K562 (cell line): ENCODE results near the gene CD300LD. TPM values are rescaled to one million over a fixed set of nuclear protein-coding genes. Genes with fewer than 3 reads are reported as not detected.

Source experiments
- CBFA2T3 ChIP-seq: fragments of 450-650 bp; IDR thresholded peaks from 2 replicates; pipeline ENCODE4 v1.6.1; 2017
- CC2D1A ChIP-seq: fragments of 450-650 bp; IDR thresholded peaks from 2 replicates; pipeline ENCODE4 v1.6.1; 2017; ENCODE audit warnings: mild to moderate bottlenecking
- FOXA3 ChIP-seq, 2 experiments: fragments of 450-650 bp in 1 of 2; sonication (generic) in 1 of 2; formaldehyde crosslinking; IDR thresholded peaks in 1 of 2; conservative IDR thresholded peaks in 1 of 2; 2 replicates each; pipeline versions ENCODE4 v1.4.0 to v1.8.0; 2020 to 2022; ENCODE audit warnings: mild to moderate bottlenecking in 2 of 2, missing genetic modification reagents in 1 of 2
- HMGXB4 ChIP-seq: sonication (generic); formaldehyde crosslinking; IDR thresholded peaks from 2 replicates; pipeline ENCODE4 v1.8.1; 2023; ENCODE audit warnings: mild to moderate bottlenecking, missing genetic modification reagents
- HNRNPK ChIP-seq: fragments of 200-400 bp; formaldehyde crosslinking; IDR thresholded peaks from one replicate; pipeline ENCODE4 v1.6.1; 2018; ENCODE audit warnings: mild to moderate bottlenecking, low read depth, low read length; ENCODE audit not compliant: poor library complexity, severe bottlenecking
- NFATC3 ChIP-seq: fragments of 450-650 bp; IDR thresholded peaks from 2 replicates; pipeline ENCODE4 v1.6.1; 2017; ENCODE audit warnings: mild to moderate bottlenecking
- NFIC ChIP-seq: fragments of 450-650 bp; IDR thresholded peaks from 2 replicates; pipeline ENCODE4 v1.6.1; 2017; ENCODE audit warnings: mild to moderate bottlenecking, inconsistent platforms
- PML ChIP-seq: IDR thresholded peaks from 2 replicates; pipeline ENCODE4 v1.6.1; 2012; ENCODE audit warnings: low read length, inconsistent platforms
- PTTG1 ChIP-seq: fragments of 450-650 bp; IDR thresholded peaks from 2 replicates; pipeline ENCODE4 v1.6.1; 2016; ENCODE audit warnings: low read depth, mild to moderate bottlenecking, missing genetic modification characterization, missing compliant biosample characterization
- RCOR1 ChIP-seq, 2 experiments: IDR thresholded peaks; 2 replicates each; pipeline ENCODE4 v1.6.1; 2012; ENCODE audit warnings: low read depth in 2 of 2, low read length in 2 of 2, borderline replicate concordance in 1 of 2, improper control_type of control experiment in 1 of 2
- SIN3A ChIP-seq, 2 experiments: fragments of 150-350 bp in 1 of 2; IDR thresholded peaks; 2 replicates each; pipeline ENCODE4 v1.6.1; 2011 to 2016; ENCODE audit warnings: borderline replicate concordance in 2 of 2, low read depth in 2 of 2, low read length in 2 of 2, mild to moderate bottlenecking in 2 of 2, moderate library complexity in 2 of 2; ENCODE audit not compliant: control insufficient read depth in 1 of 2
- SMARCA5 ChIP-seq: fragments of 450-650 bp; IDR thresholded peaks from 2 replicates; pipeline ENCODE4 v1.6.1; 2016
- SMC3 ChIP-seq: conservative IDR thresholded peaks from 2 replicates; pipeline ENCODE4 v1.6.1; 2011; ENCODE audit warnings: low read depth, low read length, improper control_type of control experiment; ENCODE audit not compliant: insufficient read depth
- ZKSCAN8 ChIP-seq: fragments of 200-800 bp; sonication (Bioruptor generic); IDR thresholded peaks from 2 replicates; pipeline ENCODE4 v1.6.1; 2016; ENCODE audit warnings: missing genetic modification characterization, missing compliant biosample characterization
- ZNF507 ChIP-seq: conservative IDR thresholded peaks from 2 replicates; pipeline ENCODE4 v1.6.1; 2017; ENCODE audit warnings: missing genetic modification characterization, missing compliant biosample characterization
- ZNF586 ChIP-seq: fragments of 450-650 bp; formaldehyde crosslinking; conservative IDR thresholded peaks from 2 replicates; pipeline ENCODE4 v1.4.0; 2020; ENCODE audit warnings: mild to moderate bottlenecking, moderate library complexity
- polyA plus RNA-seq, 8 experiments: library from polyadenylated mRNA; depleted of rRNA in 4 of 8; stranded (reverse) in 5 of 8; unstranded in 3 of 8; fragments of >200 nt; fragmentation: Nextera tagmentation in 2 of 8; fragmentation: Illumina TruSeq in 1 of 8; extraction: Ambion mirVana in 2 of 8; extraction: Trizol in 1 of 8; gene quantifications; 2 replicates each; pipeline versions ENCODE4 v1.2.1 to v1.2.3, GENCODE V29; 2011 to 2014; ENCODE audit warnings: inconsistent platforms in 1 of 8, missing spikeins in 1 of 8
- total RNA-seq, 7 experiments: library from RNA; depleted of rRNA in 6 of 7; stranded (reverse); fragments of >200 nt in 6 of 7; fragmentation: Illumina TruSeq in 2 of 7; extraction: Trizol in 2 of 7; gene quantifications; 2 replicates each; pipeline versions ENCODE4 v1.2.1 to v1.2.3, GENCODE V29; 2011 to 2021; ENCODE audit warnings: low replicate concordance in 1 of 7
- TF ChIP-seq, protein P1 (sequence below): fragments of 450-650 bp; formaldehyde crosslinking; IDR thresholded peaks from 2 replicates; pipeline ENCODE4 v1.4.0; 2020; ENCODE audit warnings: mild to moderate bottlenecking, moderate library complexity
- TF ChIP-seq, protein P2 (sequence below), 2 experiments: fragments of 450-650 bp in 1 of 2; sonication (generic) in 1 of 2; formaldehyde crosslinking in 1 of 2; IDR thresholded peaks in 1 of 2; conservative IDR thresholded peaks in 1 of 2; 2 replicates each; pipeline versions ENCODE4 v1.6.1 to v1.8.1; 2016 to 2023; ENCODE audit warnings: mild to moderate bottlenecking in 2 of 2, moderate library complexity in 2 of 2, inconsistent platforms in 1 of 2, missing genetic modification reagents in 1 of 2

Gene CD300LD
- total and polyA plus RNA-seq, 9 of the 15 experiments (the other 6 are each of a cell fraction or from before 2014, with no cell fraction given) = not detected

GRCh38 chr17:74601944-74602572 is 10.0 kb upstream of the CD300LD start (continued):
- TF ChIP-seq, protein P1, sequence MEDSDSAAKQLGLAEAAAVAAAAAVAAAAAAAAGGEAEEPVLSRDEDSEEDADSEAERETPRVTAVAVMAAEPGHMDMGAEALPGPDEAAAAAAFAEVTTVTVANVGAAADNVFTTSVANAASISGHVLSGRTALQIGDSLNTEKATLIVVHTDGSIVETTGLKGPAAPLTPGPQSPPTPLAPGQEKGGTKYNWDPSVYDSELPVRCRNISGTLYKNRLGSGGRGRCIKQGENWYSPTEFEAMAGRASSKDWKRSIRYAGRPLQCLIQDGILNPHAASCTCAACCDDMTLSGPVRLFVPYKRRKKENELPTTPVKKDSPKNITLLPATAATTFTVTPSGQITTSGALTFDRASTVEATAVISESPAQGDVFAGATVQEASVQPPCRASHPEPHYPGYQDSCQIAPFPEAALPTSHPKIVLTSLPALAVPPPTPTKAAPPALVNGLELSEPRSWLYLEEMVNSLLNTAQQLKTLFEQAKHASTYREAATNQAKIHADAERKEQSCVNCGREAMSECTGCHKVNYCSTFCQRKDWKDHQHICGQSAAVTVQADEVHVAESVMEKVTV (CRISPR knock-in tag) = peak; percentile 69
- TF ChIP-seq NFIC (no peak), SIN3A (IDR thresholded peaks at IDR 0.05; ENCODE audit: borderline replicate concordance in 2 of 2, control insufficient read depth in 1 of 2, low read depth in 2 of 2, low read length in 2 of 2) (no peak), RCOR1 (IDR thresholded peaks at IDR 0.05; ENCODE audit: borderline replicate concordance in 1 of 2, low read depth in 2 of 2, low read length in 2 of 2) (no peak), CBFA2T3 (no peak), CC2D1A (peak; percentile 33; the same call in 1 of the 2 replicates), ZNF586 (CRISPR knock-in tag) (no peak), PTTG1 (tag) (no peak), FOXA3 (CRISPR knock-in tag; conservative IDR thresholded peaks at IDR 0.05 in 1 of 2, IDR thresholded peaks at IDR 0.05 in 1 of 2) (no peak), PML (no peak), SMC3 (peak; percentile 40; the same call in 1 of the 2 replicates), HMGXB4 (CRISPR knock-in tag) (no peak), ZNF507 (no peak), NFATC3 (no peak), HNRNPK (no peak), SMARCA5 (no peak), ZKSCAN8 (CRISPR knock-in tag) (no peak)
- TF ChIP-seq, protein P2, sequence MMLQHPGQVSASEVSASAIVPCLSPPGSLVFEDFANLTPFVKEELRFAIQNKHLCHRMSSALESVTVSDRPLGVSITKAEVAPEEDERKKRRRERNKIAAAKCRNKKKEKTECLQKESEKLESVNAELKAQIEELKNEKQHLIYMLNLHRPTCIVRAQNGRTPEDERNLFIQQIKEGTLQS (IDR thresholded peaks at IDR 0.05) = no peak
- TF ChIP-seq, protein P2 (CRISPR knock-in tag; conservative IDR thresholded peaks at IDR 0.05) = no peak
